Loucy (cell line): ENCODE measurements around the gene KCNV2.

Experiments used
- CTCF ChIP-seq: fragments of 200-600 bp; sonication (generic); conservative IDR thresholded peaks from 2 replicates; pipeline ENCODE4 v1.5.1; 2014; ENCODE audit warnings: mild to moderate bottlenecking, antibody characterized with exemption, low read length
- EZH2phosphoT487 ChIP-seq: fragments of 200-600 bp; IDR thresholded peaks from 2 replicates; pipeline ENCODE4 v1.6.1; 2018; ENCODE audit warnings: antibody characterized with exemption, mild to moderate bottlenecking, moderate library complexity, borderline replicate concordance

DNA sequence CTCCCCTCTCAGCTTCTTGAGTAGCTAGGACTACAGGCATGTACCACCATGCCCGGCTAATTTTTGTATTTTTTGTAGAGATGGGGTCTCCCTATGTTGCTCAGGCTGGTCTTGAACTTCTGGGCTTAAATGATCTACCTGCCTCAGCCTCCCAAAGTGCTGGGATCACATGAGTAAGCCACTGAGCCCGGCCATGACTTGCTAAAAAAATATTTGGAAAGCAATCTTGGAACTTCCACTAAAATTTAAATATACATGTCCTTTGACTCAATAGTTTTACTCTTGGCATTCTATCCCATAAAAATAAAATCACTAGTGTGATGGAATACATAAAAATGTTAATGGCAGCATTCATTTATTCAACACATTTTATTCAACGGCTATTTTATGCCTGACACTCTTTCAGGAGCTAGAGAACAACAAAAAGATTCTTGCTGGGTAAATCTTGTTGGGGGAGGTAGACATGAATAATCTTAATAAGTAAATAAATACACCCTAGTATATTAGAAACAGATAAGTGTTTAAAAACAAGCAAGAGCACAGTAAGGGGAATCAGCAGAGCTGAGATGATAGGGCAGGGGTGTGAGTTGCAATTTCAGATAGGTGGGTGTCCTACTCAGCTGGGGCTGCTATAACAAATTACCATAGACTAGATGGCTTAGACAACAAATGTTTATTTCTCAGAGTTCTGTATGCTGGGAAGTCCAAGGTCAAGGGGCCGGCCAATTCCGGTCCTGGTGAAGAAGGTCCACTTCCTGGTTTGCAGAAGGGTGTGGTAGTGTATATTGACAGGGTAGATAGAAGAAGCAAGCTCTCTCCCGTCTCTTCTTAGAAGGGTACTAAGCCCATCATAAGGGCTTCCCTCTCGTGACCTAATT is 50.7 kb downstream of the KCNV2 start:
- TF ChIP-seq CTCF (no peak), EZH2phosphoT487 (no peak)
